SH-SY5Y (cell line): Measurements from ENCODE around the gene WNK3.

Experiments used
- GATA2 ChIP-seq: IDR thresholded peaks from 2 replicates; pipeline ENCODE4 v1.6.1; 2011; ENCODE audit warnings: mild to moderate bottlenecking, low read depth, low read length
- GATA3 ChIP-seq: IDR thresholded peaks from 2 replicates; pipeline ENCODE4 v1.6.1; 2011; ENCODE audit warnings: low read depth, mild to moderate bottlenecking, low read length, moderate library complexity

DNA sequence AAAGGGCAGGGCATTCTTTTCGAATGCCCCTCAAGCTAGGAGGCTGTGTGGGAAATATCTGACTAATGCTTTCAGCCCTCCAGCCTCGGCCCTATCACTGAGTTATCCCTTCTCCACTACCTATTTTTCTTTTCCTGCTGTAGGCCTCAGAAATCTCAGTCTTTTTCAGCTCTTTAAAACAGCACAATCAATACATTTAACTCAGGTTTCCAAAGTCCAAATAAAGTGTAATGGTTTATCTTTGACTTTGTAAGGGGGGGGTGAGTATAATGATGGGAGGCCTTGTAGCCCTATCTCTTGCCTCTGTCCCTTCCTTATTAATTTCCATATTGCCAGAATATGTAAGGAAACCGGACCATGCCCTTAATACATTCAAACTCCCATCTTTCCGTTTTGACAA is 1.6 kb upstream of the WNK3 start:
- TF ChIP-seq GATA2 (no peak), GATA3 (no peak)
